ENCODE measurements around the gene TPGS1.

The TPGS1 gene

GRCh38 chr19:535017-535835 is 27.9 kb downstream of the TPGS1 start:
- Histone ChIP-seq H3K9ac (ENCODE audit: low read length) (no peak overlapping the region), H2BK120ac (ENCODE audit: insufficient read depth, low read length, poor library complexity) (no peak overlapping the region), H2AK5ac (ENCODE audit: low read length) (no peak overlapping the region), H3K79me1 (ENCODE audit: low read length) (peaks cover 19% of the 10 kb centered on the region), H3K18ac (ENCODE audit: low read length) (peak overlapping the region; percentile 37), H3K23ac (ENCODE audit: low read length) (no peak overlapping the region), H3K27me3 (ENCODE audit: insufficient read depth, low read length) (no peaks in the 10 kb centered on the region), H2BK5ac (ENCODE audit: low read depth, low read length, poor library complexity) (no peak overlapping the region), H2BK12ac (ENCODE audit: low read length) (no peak overlapping the region), H3K36me3 (ENCODE audit: control insufficient read depth in 1 of 2, insufficient read depth in 2 of 2, low read length in 2 of 2) (peaks cover 47 to 48% of the 10 kb centered on the region in 2 experiments), H2AFZ (ENCODE audit: insufficient read depth, low read length, poor library complexity) (no peak overlapping the region), H3K4me2 (ENCODE audit: low read length) (no peak overlapping the region), H3K27ac (ENCODE audit: low read depth, low read length) (no peak overlapping the region), H3K79me2 (ENCODE audit: control insufficient read depth, insufficient read depth, low read length, poor library complexity) (peaks cover 32% of the 10 kb centered on the region), H4K12ac (ENCODE audit: low read depth, low read length) (no peak overlapping the region), H4K8ac (ENCODE audit: low read depth, low read length) (no peak overlapping the region), H3K4ac (ENCODE audit: low read depth, low read length) (peak overlapping the region; percentile 12), H3K14ac (ENCODE audit: low read length) (no peak overlapping the region), H3K4me1 (ENCODE audit: control insufficient read depth in 1 of 2, insufficient read depth in 2 of 2, low read length in 2 of 2) (peaks cover 9 to 15% of the 10 kb centered on the region in 2 experiments), H3K4me3 (ENCODE audit: low read depth, low read length) (no peak overlapping the region), H3K9me3 (ENCODE audit: insufficient read depth, low read depth, low read length) (peaks cover 1% of the 10 kb centered on the region), H4K91ac (ENCODE audit: low read depth, low read length) (no peak overlapping the region)
- peak; percentile 93 for DNase-seq
- no CpG with 5 or more reads among the region's 16 CpGs for WGBS (ENCODE audit: extremely low coverage, insufficient coverage, insufficient read length)

GRCh38 chr19:536031-536880 is 29.0 kb downstream of the TPGS1 start:
- H3K4me2 ChIP-seq (ENCODE audit: low read length): no peak overlapping the region
- H2AFZ ChIP-seq (ENCODE audit: insufficient read depth, low read length, poor library complexity): no peak overlapping the region

GRCh38 chr19:536881-537404 is 29.6 kb downstream of the TPGS1 start:
- Histone ChIP-seq H3K9me3 (ENCODE audit: insufficient read depth, low read depth, low read length) (peaks cover 1% of the 10 kb centered on the region), H3K23ac (ENCODE audit: low read length) (no peak overlapping the region)

More at GRCh38 chr19:536031-536880, 29.0 kb downstream of the TPGS1 start:
- WGBS (ENCODE audit: extremely low coverage, insufficient coverage, insufficient read length): no CpG with 5 or more reads among the region's 55 CpGs
- Histone ChIP-seq H3K18ac (ENCODE audit: low read length) (no peak overlapping the region), H3K36me3 (ENCODE audit: control insufficient read depth in 1 of 2, insufficient read depth in 2 of 2, low read length in 2 of 2) (peaks cover 54% of the 10 kb centered on the region in 2 experiments), H4K91ac (ENCODE audit: low read depth, low read length) (no peak overlapping the region), H2BK5ac (ENCODE audit: low read depth, low read length, poor library complexity) (no peak overlapping the region), H2BK120ac (ENCODE audit: insufficient read depth, low read length, poor library complexity) (no peak overlapping the region), H2BK12ac (ENCODE audit: low read length) (no peak overlapping the region), H3K27ac (ENCODE audit: low read depth, low read length) (no peak overlapping the region), H3K4me1 (ENCODE audit: control insufficient read depth in 1 of 2, insufficient read depth in 2 of 2, low read length in 2 of 2) (peaks cover 9 to 13% of the 10 kb centered on the region in 2 experiments), H3K79me1 (ENCODE audit: low read length) (peaks cover 15% of the 10 kb centered on the region), H3K79me2 (ENCODE audit: control insufficient read depth, insufficient read depth, low read length, poor library complexity) (peaks cover 27% of the 10 kb centered on the region), H3K4ac (ENCODE audit: low read depth, low read length) (no peak overlapping the region), H3K27me3 (ENCODE audit: insufficient read depth, low read length) (no peaks in the 10 kb centered on the region), H3K9me3 (ENCODE audit: insufficient read depth, low read depth, low read length) (peaks cover 1% of the 10 kb centered on the region), H4K12ac (ENCODE audit: low read depth, low read length) (no peak overlapping the region), H3K23ac (ENCODE audit: low read length) (no peak overlapping the region), H3K14ac (ENCODE audit: low read length) (no peak overlapping the region), H4K8ac (ENCODE audit: low read depth, low read length) (no peak overlapping the region), H3K9ac (ENCODE audit: low read length) (no peak overlapping the region), H2AK5ac (ENCODE audit: low read length) (no peak overlapping the region), H3K4me3 (ENCODE audit: low read depth, low read length) (no peak overlapping the region)
- no peak for DNase-seq

GRCh38 chr19:538641-539428 is 31.5 kb downstream of the TPGS1 start:
- Histone ChIP-seq H3K23ac (ENCODE audit: low read length) (no peak overlapping the region), H3K9ac (ENCODE audit: low read length) (no peak overlapping the region), H3K4ac (ENCODE audit: low read depth, low read length) (no peak overlapping the region), H2AK5ac (ENCODE audit: low read length) (no peak overlapping the region), H3K36me3 (ENCODE audit: control insufficient read depth in 1 of 2, insufficient read depth in 2 of 2, low read length in 2 of 2) (peaks cover 67 to 70% of the 10 kb centered on the region in 2 experiments), H3K18ac (ENCODE audit: low read length) (peak overlapping the region; percentile 17), H4K8ac (ENCODE audit: low read depth, low read length) (no peak overlapping the region), H3K4me3 (ENCODE audit: low read depth, low read length) (no peak overlapping the region), H3K9me3 (ENCODE audit: insufficient read depth, low read depth, low read length) (peaks cover 1% of the 10 kb centered on the region), H3K79me2 (ENCODE audit: control insufficient read depth, insufficient read depth, low read length, poor library complexity) (peaks cover 5% of the 10 kb centered on the region), H4K91ac (ENCODE audit: low read depth, low read length) (no peak overlapping the region), H4K12ac (ENCODE audit: low read depth, low read length) (no peak overlapping the region), H3K79me1 (ENCODE audit: low read length) (no peaks in the 10 kb centered on the region), H2AFZ (ENCODE audit: insufficient read depth, low read length, poor library complexity) (no peak overlapping the region), H3K14ac (ENCODE audit: low read length) (no peak overlapping the region), H3K4me1 (ENCODE audit: control insufficient read depth in 1 of 2, insufficient read depth in 2 of 2, low read length in 2 of 2) (peaks cover 3 to 5% of the 10 kb centered on the region in 2 experiments), H3K27ac (ENCODE audit: low read depth, low read length) (no peak overlapping the region), H2BK120ac (ENCODE audit: insufficient read depth, low read length, poor library complexity) (no peak overlapping the region), H2BK12ac (ENCODE audit: low read length) (no peak overlapping the region), H2BK5ac (ENCODE audit: low read depth, low read length, poor library complexity) (no peak overlapping the region), H3K4me2 (ENCODE audit: low read length) (no peak overlapping the region), H3K27me3 (ENCODE audit: insufficient read depth, low read length) (no peaks in the 10 kb centered on the region)
- DNase-seq: no peak
- WGBS (ENCODE audit: extremely low coverage, insufficient coverage, insufficient read length): no CpG with 5 or more reads among the region's 40 CpGs

More at GRCh38 chr19:536881-537404, 29.6 kb downstream of the TPGS1 start:
- DNase-seq: no peak
- Histone ChIP-seq H4K91ac (ENCODE audit: low read depth, low read length) (no peak overlapping the region), H3K4ac (ENCODE audit: low read depth, low read length) (no peak overlapping the region), H4K8ac (ENCODE audit: low read depth, low read length) (no peak overlapping the region), H3K4me3 (ENCODE audit: low read depth, low read length) (no peak overlapping the region), H3K79me1 (ENCODE audit: low read length) (peaks cover 14% of the 10 kb centered on the region), H4K12ac (ENCODE audit: low read depth, low read length) (no peak overlapping the region), H2BK120ac (ENCODE audit: insufficient read depth, low read length, poor library complexity) (no peak overlapping the region), H2BK5ac (ENCODE audit: low read depth, low read length, poor library complexity) (no peak overlapping the region), H3K27ac (ENCODE audit: low read depth, low read length) (no peak overlapping the region), H3K36me3 (ENCODE audit: control insufficient read depth in 1 of 2, insufficient read depth in 2 of 2, low read length in 2 of 2) (peaks cover 61% of the 10 kb centered on the region in 2 experiments), H3K27me3 (ENCODE audit: insufficient read depth, low read length) (no peaks in the 10 kb centered on the region), H2BK12ac (ENCODE audit: low read length) (no peak overlapping the region), H2AK5ac (ENCODE audit: low read length) (no peak overlapping the region), H3K4me2 (ENCODE audit: low read length) (no peak overlapping the region), H3K14ac (ENCODE audit: low read length) (no peak overlapping the region), H3K9ac (ENCODE audit: low read length) (no peak overlapping the region), H3K4me1 (ENCODE audit: control insufficient read depth in 1 of 2, insufficient read depth in 2 of 2, low read length in 2 of 2) (peaks cover 9 to 13% of the 10 kb centered on the region in 2 experiments), H2AFZ (ENCODE audit: insufficient read depth, low read length, poor library complexity) (no peak overlapping the region), H3K18ac (ENCODE audit: low read length) (no peak overlapping the region), H3K79me2 (ENCODE audit: control insufficient read depth, insufficient read depth, low read length, poor library complexity) (peaks cover 23% of the 10 kb centered on the region)
- WGBS (ENCODE audit: extremely low coverage, insufficient coverage, insufficient read length): no CpG with 5 or more reads among the region's 26 CpGs
